HEK293 (cell line): ENCODE results near the gene CP.

Source experiments
- CTCF ChIA-PET: fragments of 350-600 bp; formaldehyde crosslinking; extraction: SDS; loops from one replicate; lab custom pipeline; 2021; ENCODE audit warnings: antibody characterized with exemption; lab: Yijun Ruan, JAX
- POLR2A ChIA-PET: fragments of 300-600 bp; formaldehyde crosslinking; extraction: SDS; loops from one replicate; lab custom pipeline; 2020; ENCODE audit warnings: antibody characterized with exemption, inconsistent platforms; lab: Yijun Ruan, JAX
- H3K27ac ChIP-seq: fragments of 200-500 bp; sonication (Bioruptor generic); 2 replicates; pipeline ENCODE4 v1.5.1; 2014; ENCODE audit warnings: low read depth, low read length, control low read depth, inconsistent platforms; ENCODE audit errors: extremely low read depth
- H3K36me3 ChIP-seq, 2 experiments: fragments of 200-500 bp in 1 of 2; sonication (Bioruptor generic) in 1 of 2; 1 replicate in 1 of 2; 2 replicates in 1 of 2; pipeline ENCODE4 v1.5.1; 2014 to 2017; ENCODE audit warnings: inconsistent platforms in 2 of 2, low read length in 2 of 2; ENCODE audit not compliant: control insufficient read depth in 2 of 2, insufficient read depth in 1 of 2
- H3K4me1 ChIP-seq: fragments of 200-500 bp; sonication (Bioruptor generic); 2 replicates; pipeline ENCODE4 v1.5.1; 2014; ENCODE audit warnings: mild to moderate bottlenecking, low read length, inconsistent platforms; ENCODE audit not compliant: control insufficient read depth, insufficient read depth
- H3K4me3 ChIP-seq: 2 replicates; pipeline ENCODE4 v1.5.1; 2011; ENCODE audit warnings: low read depth, mild to moderate bottlenecking, control low read depth, low read length, moderate library complexity
- H3K9me3 ChIP-seq: fragments of 200-500 bp; sonication (Bioruptor generic); 2 replicates; pipeline ENCODE4 v1.5.1; 2014; ENCODE audit warnings: low read depth, low read length, inconsistent platforms; ENCODE audit not compliant: control insufficient read depth, insufficient read depth
- KLF1 ChIP-seq: fragments of 450-650 bp; formaldehyde crosslinking; IDR thresholded peaks from 2 replicates; pipeline ENCODE4 v1.5.1; 2016; ENCODE audit warnings: missing biosample characterization, missing genetic modification characterization
- RBAK ChIP-seq: fragments of 450-650 bp; formaldehyde crosslinking; IDR thresholded peaks from 2 replicates; pipeline ENCODE4 v1.5.1; 2016; ENCODE audit warnings: missing biosample characterization, missing genetic modification characterization
- SCRT2 ChIP-seq: fragments of 450-650 bp; formaldehyde crosslinking; IDR thresholded peaks from 2 replicates; pipeline ENCODE4 v1.5.1; 2016; ENCODE audit warnings: missing biosample characterization, missing genetic modification characterization
- ZBTB21 ChIP-seq: fragments of 450-650 bp; formaldehyde crosslinking; IDR thresholded peaks from 2 replicates; pipeline ENCODE4 v1.5.1; 2017; ENCODE audit warnings: missing biosample characterization, missing genetic modification characterization
- ZBTB8A ChIP-seq: fragments of 450-650 bp; formaldehyde crosslinking; IDR thresholded peaks from 2 replicates; pipeline ENCODE4 v1.5.1; 2016; ENCODE audit warnings: missing biosample characterization, missing genetic modification characterization
- ZNF132 ChIP-seq: fragments of 450-650 bp; formaldehyde crosslinking; IDR thresholded peaks from 2 replicates; pipeline ENCODE4 v1.5.1; 2017; ENCODE audit warnings: missing biosample characterization, missing genetic modification characterization, borderline replicate concordance
- ZNF155 ChIP-seq: fragments of 450-650 bp; formaldehyde crosslinking; IDR thresholded peaks from 2 replicates; pipeline ENCODE4 v1.5.1; 2016; ENCODE audit warnings: missing biosample characterization, missing genetic modification characterization
- ZNF221 ChIP-seq: fragments of 450-650 bp; formaldehyde crosslinking; IDR thresholded peaks from 2 replicates; pipeline ENCODE4 v1.5.1; 2017; ENCODE audit warnings: missing biosample characterization, missing genetic modification characterization, borderline replicate concordance
- ZNF223 ChIP-seq: fragments of 450-650 bp; formaldehyde crosslinking; IDR thresholded peaks from 2 replicates; pipeline ENCODE4 v1.5.1; 2016; ENCODE audit warnings: missing biosample characterization, missing genetic modification characterization
- ZNF24 ChIP-seq: fragments of 450-650 bp; formaldehyde crosslinking; IDR thresholded peaks from 2 replicates; pipeline ENCODE4 v1.5.1; 2016; ENCODE audit warnings: missing biosample characterization, missing genetic modification characterization
- ZNF354C ChIP-seq: fragments of 450-650 bp; formaldehyde crosslinking; IDR thresholded peaks from 2 replicates; pipeline ENCODE4 v1.5.1; 2016; ENCODE audit warnings: missing biosample characterization, missing genetic modification characterization, low read depth, borderline replicate concordance
- ZNF37A ChIP-seq: fragments of 450-650 bp; IDR thresholded peaks from 2 replicates; pipeline ENCODE4 v1.5.1; 2018; ENCODE audit warnings: missing biosample characterization, missing genetic modification characterization
- ZNF433 ChIP-seq: fragments of 450-650 bp; formaldehyde crosslinking; IDR thresholded peaks from 2 replicates; pipeline ENCODE4 v1.5.1; 2016; ENCODE audit warnings: missing biosample characterization, missing genetic modification characterization, low read depth
- ZNF544 ChIP-seq: fragments of 450-650 bp; formaldehyde crosslinking; IDR thresholded peaks from 2 replicates; pipeline ENCODE4 v1.5.0; 2017; ENCODE audit warnings: missing biosample characterization, missing genetic modification characterization
- ZNF558 ChIP-seq: fragments of 450-650 bp; formaldehyde crosslinking; IDR thresholded peaks from 2 replicates; pipeline ENCODE4 v1.5.1; 2016; ENCODE audit warnings: missing biosample characterization, missing genetic modification characterization
- ZNF621 ChIP-seq: fragments of 450-650 bp; formaldehyde crosslinking; IDR thresholded peaks from 2 replicates; pipeline ENCODE4 v1.5.1; 2017; ENCODE audit warnings: missing biosample characterization, missing genetic modification characterization
- ZNF629 ChIP-seq: fragments of 450-650 bp; formaldehyde crosslinking; IDR thresholded peaks from 2 replicates; pipeline ENCODE4 v1.5.1; 2017; ENCODE audit warnings: missing biosample characterization, missing genetic modification characterization
- ZNF677 ChIP-seq: fragments of 450-650 bp; IDR thresholded peaks from 2 replicates; pipeline ENCODE4 v1.5.0; 2018; ENCODE audit warnings: missing biosample characterization, mild to moderate bottlenecking, missing genetic modification characterization, moderate library complexity
- ZNF776 ChIP-seq: fragments of 450-650 bp; formaldehyde crosslinking; IDR thresholded peaks from 2 replicates; pipeline ENCODE4 v1.5.0; 2017; ENCODE audit warnings: missing biosample characterization, missing genetic modification characterization, borderline replicate concordance
- TF ChIP-seq, protein P1 (sequence below): fragments of 450-650 bp; formaldehyde crosslinking; IDR thresholded peaks from 2 replicates; pipeline ENCODE4 v1.5.1; 2016; ENCODE audit warnings: missing biosample characterization, missing genetic modification characterization
- TF ChIP-seq, protein P2 (sequence below): fragments of 450-650 bp; formaldehyde crosslinking; IDR thresholded peaks from 2 replicates; pipeline ENCODE4 v1.5.1; 2016; ENCODE audit warnings: missing biosample characterization, missing genetic modification characterization

Gene CP

DNA sequence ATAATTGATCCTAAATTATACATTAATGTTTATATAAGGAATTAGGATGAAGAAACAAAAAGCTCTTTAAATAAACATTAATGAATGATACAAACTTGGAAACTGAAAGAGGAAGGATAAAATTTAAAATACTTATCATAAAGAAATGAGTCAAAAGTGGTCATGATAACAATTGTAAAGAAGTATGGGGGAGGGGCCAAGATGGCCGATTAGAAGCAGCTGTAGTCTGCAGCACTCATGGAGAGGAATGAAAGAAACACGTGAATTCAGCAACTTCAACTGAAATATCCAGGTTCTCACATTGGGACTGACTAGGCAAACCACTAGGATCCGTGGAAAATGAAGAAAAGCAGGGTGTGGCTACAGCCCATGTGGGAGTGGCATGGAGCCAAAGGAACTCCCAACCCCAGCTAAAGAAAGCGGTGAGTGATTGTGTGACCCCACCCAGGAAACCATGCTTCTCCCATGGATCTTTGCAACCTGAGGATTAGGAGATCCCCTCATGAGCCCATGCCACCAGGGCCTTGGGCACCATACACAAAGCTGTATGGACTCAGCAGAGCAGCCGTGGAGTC lies 13.1 kb upstream of the CP start:
- H3K9me3 ChIP-seq: no peaks in the 10 kb centered on the region
- no peak overlapping the region for H3K4me3 ChIP-seq
- POLR2A ChIA-PET: no interaction called here
- CTCF ChIA-PET: no interaction called here
- peak; percentile 73 for TF ChIP-seq KLF1 (tag by site-specific recombination)
- no peak for TF ChIP-seq ZNF629 (tag by site-specific recombination)
- H3K27ac ChIP-seq: no peak overlapping the region
- H3K36me3 ChIP-seq: no peaks in the 10 kb centered on the region
- H3K4me1 ChIP-seq: no peaks in the 10 kb centered on the region

DNA sequence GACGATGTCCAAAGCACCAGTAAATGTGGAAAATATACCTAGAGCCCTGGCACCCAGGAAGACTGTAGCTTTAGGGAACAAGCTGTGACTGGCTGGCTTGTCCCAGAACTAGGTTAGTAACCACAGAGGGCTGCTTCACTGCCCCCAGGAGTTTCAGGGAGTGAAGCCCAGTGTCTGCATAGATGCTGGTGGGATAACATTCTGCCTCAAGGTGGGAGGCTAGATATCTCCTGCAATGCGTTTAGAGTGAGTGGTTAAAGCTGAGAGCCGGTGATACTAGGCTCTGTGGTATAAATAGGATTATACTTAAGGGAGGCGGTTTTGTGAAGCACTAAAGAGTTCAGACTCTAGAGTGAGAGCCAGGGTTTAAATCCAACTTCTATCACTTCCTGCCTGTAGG lies 11.7 kb upstream of the CP start:
- Histone ChIP-seq H3K36me3 (no peaks in the 10 kb centered on the region), H3K27ac (no peak overlapping the region), H3K9me3 (no peaks in the 10 kb centered on the region), H3K4me3 (no peak overlapping the region), H3K4me1 (no peaks in the 10 kb centered on the region)
- TF ChIP-seq ZNF24 (no peak), ZNF776 (tag by site-specific recombination) (no peak), RBAK (tag by site-specific recombination) (no peak), ZNF558 (tag by site-specific recombination) (no peak), ZBTB8A (tag by site-specific recombination) (no peak)
- ChIA-PET CTCF (no interaction called here), POLR2A (no interaction called here)

DNA sequence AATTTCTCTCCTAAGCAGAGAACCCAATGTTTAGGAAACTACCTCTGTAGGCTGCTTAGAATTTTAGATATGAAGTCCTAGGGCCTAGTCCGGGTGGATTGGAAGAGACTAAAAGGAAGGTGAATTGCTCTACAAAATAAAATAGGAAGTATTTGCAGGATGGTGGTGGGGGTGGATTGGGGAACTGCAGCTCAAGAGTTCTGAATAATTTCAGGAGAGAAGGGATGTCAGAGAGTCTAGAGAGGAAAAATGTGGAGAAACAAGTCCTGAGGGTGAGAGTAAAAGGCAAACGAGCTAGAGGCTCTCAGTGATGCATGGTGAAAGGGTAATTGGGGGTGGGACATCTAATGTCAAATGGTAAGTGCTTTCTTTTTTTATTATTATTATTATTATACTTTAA lies 10.2 kb upstream of the CP start:
- no peaks in the 10 kb centered on the region for H3K9me3 ChIP-seq
- no peaks in the 10 kb centered on the region for H3K36me3 ChIP-seq
- H3K4me1 ChIP-seq: no peaks in the 10 kb centered on the region
- no peak overlapping the region for H3K27ac ChIP-seq
- H3K4me3 ChIP-seq: no peak overlapping the region
- CTCF ChIA-PET: no interaction called here
- POLR2A ChIA-PET: no interaction called here
- no peak for TF ChIP-seq ZNF544 (tag by site-specific recombination)
- TF ChIP-seq, protein P1, sequence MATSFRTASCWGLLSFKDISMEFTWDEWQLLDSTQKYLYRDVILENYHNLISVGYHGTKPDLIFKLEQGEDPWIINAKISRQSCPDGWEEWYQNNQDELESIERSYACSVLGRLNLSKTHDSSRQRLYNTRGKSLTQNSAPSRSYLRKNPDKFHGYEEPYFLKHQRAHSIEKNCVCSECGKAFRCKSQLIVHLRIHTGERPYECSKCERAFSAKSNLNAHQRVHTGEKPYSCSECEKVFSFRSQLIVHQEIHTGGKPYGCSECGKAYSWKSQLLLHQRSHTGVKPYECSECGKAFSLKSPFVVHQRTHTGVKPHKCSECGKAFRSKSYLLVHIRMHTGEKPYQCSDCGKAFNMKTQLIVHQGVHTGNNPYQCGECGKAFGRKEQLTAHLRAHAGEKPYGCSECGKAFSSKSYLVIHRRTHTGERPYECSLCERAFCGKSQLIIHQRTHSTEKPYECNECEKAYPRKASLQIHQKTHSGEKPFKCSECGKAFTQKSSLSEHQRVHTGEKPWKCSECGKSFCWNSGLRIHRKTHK (tag by site-specific recombination): no peak
- no peak for TF ChIP-seq ZNF223
- TF ChIP-seq ZNF433 (tag by site-specific recombination): no peak
- no peak for TF ChIP-seq SCRT2
- TF ChIP-seq ZNF37A (tag by site-specific recombination): no peak
- TF ChIP-seq ZNF354C: no peak
- no peak for TF ChIP-seq ZNF132 (tag by site-specific recombination)
- TF ChIP-seq ZNF221 (tag by site-specific recombination): no peak
- TF ChIP-seq ZNF155 (tag by site-specific recombination): no peak
- TF ChIP-seq ZNF677 (tag by site-specific recombination): no peak

DNA sequence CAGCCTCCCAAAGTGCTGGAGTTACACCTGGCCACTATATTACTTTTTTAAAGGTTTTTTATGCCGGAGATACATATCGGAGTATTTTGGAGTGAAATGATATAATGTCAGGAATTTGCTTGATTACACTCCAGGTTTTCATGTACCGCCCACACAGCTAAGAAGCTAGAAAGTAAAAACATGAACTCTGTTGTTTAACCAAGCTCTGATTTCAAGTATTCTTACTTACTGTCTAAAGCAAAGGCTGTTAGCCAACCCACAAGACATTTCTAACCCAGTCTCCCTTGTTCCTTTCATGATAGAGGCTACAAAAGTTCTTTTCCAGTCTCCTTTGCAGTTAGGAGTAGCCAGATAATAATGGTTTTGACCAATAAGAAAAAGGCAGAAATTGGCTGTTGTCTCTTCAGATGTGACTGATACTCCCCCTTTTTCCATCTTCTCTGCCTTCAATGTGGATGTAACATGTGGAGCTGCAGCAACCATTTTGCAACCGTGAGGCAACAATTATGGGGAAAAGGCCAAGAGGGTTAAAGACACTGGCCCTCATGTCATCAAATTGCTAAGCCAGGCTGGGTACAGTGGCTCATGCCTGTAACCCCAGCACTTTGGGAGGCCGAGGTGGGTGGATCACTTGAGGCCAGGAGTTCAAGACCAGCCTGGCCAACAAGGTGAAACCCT lies 6.1 kb upstream of the CP start:
- POLR2A ChIA-PET: no interaction called here
- CTCF ChIA-PET: no interaction called here

More for the DNA sequence above, 6.1 kb upstream of the CP start:
- Histone ChIP-seq H3K4me3 (no peak overlapping the region), H3K4me1 (no peaks in the 10 kb centered on the region; the same call in 1 of the 2 replicates), H3K9me3 (no peaks in the 10 kb centered on the region), H3K27ac (no peak overlapping the region), H3K36me3 (no peaks in the 10 kb centered on the region)
- TF ChIP-seq, protein P2, sequence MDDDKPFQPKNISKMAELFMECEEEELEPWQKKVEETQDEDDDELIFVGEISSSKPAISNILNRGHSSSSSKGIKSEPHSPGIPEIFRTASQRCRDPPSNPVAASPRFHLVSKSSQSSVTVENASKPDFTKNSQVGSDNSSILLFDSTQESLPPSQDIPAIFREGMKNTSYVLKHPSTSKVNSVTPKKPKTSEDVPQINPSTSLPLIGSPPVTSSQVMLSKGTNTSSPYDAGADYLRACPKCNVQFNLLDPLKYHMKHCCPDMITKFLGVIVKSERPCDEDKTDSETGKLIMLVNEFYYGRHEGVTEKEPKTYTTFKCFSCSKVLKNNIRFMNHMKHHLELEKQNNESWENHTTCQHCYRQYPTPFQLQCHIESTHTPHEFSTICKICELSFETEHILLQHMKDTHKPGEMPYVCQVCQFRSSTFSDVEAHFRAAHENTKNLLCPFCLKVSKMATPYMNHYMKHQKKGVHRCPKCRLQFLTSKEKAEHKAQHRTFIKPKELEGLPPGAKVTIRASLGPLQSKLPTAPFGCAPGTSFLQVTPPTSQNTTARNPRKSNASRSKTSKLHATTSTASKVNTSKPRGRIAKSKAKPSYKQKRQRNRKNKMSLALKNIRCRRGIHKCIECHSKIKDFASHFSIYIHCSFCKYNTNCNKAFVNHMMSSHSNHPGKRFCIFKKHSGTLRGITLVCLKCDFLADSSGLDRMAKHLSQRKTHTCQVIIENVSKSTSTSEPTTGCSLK (tag by site-specific recombination): no peak
- TF ChIP-seq ZNF621 (no peak), ZBTB21 (tag by site-specific recombination) (no peak)
